Measurements from ENCODE around the gene LHX1.

LHX1 gene

DNA sequence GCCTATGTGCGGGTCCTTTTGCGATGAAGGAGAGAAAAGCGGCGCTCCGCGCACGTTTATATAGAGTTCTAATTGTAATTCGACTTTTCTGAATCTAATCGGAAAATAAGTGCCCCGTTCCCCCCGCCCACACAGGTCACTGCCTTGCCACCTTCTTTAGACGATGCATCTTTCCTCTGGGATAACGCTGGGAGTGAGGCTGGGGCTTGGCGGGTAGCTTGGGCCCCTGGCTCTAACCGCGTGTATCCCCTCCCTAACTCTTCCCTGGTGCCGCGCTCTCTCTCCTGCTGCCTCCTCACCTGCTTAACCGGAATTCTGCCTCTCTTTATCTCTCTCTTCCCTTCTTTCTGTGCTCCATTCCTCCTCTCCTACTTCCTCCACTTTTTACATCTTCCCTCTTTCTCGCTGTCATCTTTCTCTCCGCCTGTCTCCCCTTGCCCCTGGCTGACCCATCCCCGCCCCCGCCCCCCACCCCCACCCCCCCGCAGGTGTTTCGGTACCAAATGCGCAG lies 2.6 kb downstream of the LHX1 start:
- DNase-seq, result peak; percentile 24

DNA sequence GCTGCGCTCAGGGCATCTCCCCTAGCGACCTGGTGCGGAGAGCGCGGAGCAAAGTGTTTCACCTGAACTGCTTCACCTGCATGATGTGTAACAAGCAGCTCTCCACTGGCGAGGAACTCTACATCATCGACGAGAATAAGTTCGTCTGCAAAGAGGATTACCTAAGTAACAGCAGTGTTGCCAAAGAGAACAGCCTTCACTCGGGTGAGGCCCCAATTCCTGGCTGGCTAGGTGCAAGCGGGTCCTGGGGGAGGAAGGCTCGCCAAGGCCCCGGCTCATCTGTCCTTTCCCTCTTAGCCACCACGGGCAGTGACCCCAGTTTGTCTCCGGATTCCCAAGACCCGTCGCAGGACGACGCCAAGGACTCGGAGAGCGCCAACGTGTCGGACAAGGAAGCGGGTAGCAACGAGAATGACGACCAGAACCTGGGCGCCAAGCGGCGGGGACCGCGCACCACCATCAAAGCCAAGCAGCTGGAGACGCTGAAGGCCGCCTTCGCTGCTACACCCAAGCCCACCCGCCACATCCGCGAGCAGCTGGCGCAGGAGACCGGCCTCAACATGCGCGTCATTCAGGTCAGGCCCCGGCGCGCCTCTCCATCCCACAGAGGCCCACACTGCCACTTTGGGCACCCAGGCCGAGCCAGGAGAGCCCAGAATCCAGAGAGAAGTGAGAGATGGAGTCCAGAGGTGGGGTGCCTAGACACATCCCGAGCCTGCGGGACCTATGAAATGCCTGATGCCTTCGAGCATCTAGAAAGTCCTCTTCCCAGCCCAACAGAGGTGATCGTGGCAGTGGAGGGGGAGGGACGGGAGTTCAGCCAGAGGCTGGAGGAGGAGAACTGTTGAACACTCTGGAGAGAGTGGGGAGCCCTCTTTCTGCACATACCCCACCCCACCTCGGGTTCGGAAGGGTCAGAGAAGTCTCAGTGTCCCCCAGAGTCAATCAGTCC lies 3.3 kb downstream of the LHX1 start:
- DNase-seq, result no peak

DNA sequence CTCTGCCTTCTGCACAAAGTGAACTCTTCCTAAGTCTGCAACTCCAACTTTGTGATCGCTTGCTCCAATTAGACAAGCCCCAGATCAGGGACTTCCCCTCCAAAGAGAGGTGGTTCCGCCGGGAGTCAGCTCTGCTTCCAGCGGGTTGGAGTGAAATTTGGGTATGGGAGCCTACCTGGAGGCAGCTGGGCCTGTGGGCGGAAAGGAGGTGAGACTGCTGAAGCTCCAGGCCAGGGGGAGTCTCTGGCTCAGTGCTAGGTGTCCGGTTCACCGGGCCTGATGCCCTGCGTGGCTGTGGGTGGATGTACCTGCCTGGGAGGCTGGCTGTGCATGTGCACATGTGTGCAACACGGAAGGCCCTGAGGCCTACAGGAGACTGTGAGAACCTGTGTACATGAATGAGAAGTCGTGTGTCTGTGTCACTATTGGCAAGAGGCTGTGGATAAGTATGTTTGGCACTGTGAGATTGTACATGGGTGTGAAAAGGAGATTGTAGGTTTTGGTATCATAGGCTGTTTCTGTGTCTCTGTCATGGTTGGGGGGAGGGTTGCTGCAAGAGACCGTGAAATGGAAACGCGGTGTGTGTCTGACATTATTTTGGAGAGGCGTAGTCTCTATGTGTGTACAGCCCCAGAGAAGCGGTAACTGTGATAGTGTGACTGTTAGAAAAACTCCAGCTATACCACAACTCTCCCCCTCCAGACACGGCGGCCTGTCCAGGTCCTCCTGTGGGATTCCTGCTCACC lies 4.2 kb downstream of the LHX1 start:
- DNase-seq, result no peak

DNA sequence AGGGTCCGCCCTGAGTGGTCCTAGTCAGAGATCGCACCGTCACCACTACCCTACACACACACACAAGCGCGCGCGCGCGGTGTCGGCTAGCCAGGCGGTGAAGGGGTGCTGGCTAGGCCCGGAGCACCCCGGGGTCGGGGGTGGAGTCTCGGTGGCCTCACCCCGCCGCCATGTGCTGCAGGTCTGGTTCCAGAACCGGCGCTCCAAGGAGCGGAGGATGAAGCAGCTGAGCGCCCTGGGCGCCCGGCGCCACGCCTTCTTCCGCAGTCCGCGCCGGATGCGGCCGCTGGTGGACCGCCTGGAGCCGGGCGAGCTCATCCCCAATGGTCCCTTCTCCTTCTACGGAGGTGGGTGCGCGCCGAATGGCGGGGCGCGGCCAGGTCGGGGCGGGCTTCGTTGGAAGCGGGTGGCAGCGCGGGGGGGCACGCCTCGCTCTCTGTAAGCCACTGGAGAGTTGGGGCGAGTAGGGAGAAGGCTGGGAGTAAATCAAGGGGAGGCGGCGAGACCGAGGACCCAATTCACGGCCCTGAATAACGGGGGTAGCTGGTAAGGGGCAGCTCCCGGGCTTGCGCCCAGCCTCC lies 4.8 kb downstream of the LHX1 start:
- DNase-seq, result no peak

DNA sequence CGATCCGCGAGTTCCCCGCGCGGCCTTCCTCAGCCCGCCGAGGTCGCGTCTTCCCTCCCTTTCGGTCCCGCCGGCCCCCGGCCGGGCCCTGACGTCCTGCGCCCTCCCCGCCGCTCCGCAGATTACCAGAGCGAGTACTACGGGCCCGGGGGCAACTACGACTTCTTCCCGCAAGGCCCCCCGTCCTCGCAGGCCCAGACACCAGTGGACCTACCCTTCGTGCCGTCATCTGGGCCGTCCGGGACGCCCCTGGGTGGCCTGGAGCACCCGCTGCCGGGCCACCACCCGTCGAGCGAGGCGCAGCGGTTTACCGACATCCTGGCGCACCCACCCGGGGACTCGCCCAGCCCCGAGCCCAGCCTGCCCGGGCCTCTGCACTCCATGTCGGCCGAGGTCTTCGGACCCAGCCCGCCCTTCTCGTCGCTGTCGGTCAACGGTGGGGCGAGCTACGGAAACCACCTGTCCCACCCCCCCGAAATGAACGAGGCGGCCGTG lies 5.4 kb downstream of the LHX1 start:
- DNase-seq, result no peak

DNA sequence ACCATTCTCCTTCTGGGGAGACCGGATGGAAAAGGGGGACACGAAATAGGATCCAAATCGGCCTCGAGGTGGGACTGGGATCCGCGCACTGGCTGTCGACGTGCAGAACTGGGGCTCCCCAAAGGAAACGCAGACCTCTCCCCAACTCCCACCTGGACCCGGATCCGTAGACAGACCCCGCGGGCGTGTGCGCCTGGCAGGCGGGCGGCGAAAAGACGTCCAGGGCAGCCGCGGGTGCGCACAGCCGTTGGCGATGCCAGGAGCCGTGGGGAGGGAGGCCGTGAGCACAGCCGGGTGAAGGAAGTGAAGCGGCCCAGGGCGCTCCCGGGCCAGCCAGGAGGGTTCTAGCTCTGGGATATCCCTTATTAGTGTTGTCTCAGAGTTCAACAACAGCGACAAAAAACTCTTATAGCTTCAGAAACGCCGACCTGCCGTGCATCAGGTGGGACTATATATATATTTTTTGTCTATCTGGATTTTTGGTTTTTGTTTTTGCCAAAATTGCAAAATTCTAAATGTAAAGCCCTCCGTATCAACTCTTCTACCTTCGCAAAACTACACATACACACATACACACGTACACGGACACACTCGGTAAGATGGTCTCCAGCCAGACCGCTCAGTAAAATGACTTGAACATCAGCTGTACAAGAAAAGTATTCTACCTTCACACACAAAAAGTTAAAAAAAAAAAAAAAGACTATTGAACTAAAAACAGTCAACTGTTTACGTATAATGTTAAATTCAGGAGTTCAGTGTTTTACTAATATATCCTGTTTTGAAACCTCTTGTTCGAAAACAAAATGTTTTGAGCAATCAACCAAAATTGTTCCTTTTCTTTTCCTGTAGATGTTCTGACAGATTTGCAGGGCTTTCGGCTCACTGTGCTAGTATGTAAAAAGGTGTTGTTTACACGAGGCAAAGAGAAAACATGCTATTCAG lies 6.2 kb downstream of the LHX1 start:
- no peak for DNase-seq

DNA sequence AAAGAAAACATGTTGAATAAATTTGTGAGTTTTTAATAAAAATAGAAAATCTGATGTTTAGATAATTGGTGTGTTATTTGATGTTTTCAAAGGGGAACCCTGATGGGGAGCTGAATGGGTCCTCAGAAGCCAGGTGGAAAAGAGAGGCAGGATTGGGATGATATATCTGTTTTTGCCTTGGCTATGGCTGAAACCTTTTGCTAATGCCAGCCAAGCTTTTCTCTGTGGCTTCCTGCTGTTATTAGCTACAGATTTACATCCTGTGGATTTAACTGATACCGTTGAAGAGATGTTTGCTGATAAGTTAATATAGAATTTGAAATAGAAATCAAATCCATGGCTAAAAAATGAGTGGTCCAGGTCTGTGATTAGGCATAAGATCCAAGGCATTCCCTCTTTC lies 7.3 kb downstream of the LHX1 start:
- no peak for DNase-seq

DNA sequence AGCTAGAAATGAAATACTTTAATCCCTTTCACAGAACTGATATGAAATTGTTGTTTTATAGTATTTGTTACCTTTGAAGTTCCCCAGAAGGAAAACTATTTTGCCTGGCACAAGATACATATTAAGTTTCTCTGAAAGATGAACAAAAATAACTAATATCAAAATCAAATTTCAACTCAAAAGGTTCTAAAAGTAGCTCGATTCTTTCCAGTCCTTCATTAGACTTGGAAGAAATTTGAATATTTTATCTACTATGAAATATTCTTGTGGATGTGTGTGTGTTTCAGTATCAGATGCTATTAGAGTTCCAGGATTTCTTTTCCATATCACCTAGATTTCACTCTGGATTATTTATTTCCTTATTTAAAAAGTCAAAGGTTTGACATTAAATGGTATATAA lies 7.9 kb downstream of the LHX1 start:
- DNase-seq, result no peak

DNA sequence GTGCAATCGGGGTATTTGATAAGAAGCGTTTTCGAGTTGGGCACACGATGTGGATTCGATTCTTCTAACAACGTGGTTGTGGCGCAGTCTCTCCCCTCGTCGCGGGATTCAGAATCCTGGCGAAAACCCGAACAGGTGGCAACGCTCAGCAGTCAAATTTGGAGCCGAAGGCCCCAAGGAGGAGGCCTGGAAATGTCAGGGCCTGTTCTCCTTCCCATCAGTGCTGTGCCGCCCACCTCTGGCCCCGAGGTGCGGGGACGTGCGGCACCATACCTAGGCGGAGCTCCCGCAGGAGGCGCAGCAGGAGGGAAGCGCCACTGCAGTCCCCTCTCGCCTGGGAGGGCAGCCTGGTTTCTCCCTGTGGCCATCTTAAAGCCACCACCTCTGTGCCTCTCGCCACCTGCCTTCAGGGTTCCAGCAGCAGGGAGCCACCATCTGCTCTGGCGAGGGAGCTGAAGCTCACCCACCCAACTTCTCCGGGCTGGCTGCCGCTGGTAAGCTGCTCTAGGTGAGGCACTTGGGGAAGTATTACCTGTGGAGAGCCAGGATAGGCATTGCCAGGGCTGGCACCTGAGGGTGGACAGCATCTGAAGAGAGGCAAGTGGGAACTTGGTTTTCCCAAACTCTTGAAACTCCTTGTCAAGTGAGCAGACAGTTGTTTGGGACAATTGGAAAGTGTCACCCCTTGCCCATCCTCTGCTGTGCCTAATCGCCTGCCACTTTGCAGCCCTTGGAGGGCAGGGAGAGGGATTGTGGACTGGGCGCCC lies 8.9 kb downstream of the LHX1 start:
- no peak for DNase-seq

DNA sequence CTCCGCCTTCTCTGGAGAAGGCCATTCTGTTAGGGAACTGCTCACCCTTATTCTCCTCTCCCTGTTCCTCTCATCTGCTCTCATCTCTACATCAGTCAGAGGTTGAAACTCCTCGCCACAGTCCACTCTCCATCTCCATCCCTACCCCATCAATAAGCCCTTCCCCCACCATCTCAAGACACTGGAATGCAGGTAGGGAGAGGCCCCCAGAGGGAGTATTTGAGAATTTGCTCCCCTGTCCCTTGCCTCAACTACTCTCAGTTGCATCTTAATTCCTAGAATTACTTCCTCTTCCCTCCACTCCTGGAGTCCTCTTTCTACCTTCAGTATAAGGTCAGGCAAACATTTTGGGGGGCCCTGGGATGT lies 9.4 kb downstream of the LHX1 start:
- no peak for DNase-seq

DNA sequence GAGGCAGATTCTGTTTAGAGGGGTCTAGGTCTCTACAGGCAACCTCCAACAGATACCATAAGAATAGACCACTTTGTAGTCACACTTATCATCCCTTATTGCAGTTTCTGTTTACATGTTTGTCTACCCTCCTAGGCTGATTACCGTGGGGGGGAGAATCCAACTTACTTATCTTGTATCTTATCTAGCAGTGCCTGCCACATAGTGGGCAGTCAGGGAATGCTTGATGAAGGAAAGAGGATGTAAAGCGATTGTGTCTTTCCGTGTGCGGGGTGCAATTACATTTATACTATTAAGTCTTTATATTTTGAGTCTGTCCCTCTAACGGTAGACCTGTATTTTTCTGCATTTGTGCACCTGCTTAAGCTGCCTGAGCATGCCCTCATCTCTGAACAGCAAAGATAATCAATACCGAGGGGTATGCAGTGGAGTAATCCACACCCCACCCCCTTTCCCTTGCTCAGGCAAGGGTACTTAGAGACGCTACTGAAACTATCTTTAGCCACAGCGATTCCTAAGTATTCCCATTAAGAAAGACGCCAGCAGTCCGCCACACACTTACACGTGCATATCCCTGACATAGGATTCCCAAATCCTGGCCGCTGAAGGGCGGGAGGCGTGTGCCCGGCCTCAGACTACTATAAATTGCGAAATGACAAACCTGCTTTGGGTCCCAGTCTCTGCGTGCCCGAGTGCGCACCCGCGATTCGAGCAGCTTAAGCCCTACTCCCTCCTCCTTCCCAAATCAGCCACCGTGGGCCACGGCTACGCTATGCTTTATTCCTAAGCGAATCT lies 10.8 kb downstream of the LHX1 start:
- DNase-seq, result peak; percentile 88

DNA sequence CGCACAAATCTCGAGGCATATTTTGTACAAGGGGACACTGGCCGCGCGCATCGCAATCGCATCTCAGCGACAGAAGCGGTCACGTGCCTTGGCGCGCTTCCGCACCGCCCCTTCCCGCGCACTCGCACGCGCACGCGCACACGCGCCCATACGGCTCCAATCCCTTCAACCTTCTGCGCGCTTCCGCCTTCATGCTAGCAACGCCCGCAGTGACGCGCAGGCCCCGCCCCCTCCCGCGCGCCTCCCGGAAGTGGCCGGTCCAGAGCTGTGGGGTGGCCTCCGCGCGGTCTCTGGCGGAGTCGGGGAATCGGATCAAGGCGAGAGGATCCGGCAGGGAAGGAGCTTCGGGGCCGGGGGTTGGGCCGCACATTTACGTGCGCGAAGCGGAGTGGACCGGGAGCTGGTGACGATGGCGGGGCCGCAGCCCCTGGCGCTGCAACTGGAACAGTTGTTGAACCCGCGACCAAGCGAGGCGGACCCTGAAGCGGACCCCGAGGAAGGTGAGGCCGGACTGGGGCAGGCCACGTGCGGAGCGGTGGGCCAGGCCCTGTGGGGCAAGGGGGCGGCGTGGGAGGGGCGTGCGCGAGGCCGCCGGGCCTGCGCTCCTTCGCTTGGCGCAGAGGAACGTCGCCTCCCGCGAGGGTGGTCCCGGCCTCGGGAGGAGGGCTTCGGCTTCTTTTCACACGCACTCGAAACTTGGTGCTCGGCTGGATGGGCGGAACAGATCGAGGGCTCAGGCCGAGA lies 11.6 kb downstream of the LHX1 start, which contains the start of gene AATF:
Gene AATF, plus strand, starts transcription at position 238 of the 744 bp plus-strand sequence. Its CDS starts 172 bp downstream, at position 410.
- peak; percentile 89 for DNase-seq

DNA sequence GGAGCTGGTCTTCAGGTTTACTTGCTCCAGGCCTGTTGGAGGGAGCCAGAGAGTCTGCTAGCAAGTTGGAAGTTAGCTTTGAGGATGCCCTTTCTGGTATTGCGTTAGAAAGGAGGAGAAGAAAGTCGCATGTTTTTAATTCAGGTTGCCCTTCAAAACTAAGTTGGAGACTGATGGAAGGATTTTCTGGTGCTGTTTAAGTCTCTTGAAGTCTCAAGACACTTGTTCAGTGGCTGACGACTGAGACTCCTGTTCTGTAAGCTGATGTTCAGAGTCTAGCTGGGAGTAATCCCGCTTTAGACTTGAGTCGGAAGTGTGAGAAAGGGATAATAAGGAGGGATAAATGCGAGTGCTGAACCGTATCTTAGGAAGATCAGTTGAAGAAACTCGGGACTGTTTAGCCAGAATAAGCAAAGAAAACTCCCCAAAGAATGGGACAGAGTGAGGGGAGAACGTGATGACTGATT lies 12.2 kb downstream of the LHX1 start:
- DNase-seq, result peak; percentile 24

DNA sequence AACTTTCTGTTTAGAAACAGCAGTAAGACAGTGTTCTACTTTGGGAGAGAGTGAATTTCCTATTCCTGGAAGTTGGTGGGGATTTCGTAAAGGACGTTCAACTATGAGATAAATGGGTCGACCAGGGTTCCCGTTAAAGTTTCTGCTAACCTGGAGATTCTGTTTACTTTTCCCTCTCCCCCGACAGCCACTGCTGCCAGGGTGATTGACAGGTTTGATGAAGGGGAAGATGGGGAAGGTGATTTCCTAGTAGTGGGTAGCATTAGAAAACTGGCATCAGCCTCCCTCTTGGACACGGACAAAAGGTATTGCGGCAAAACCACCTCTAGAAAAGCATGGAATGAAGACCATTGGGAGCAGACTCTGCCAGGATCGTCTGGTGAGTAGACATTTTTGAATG lies 12.8 kb downstream of the LHX1 start:
- DNase-seq, result no peak

DNA sequence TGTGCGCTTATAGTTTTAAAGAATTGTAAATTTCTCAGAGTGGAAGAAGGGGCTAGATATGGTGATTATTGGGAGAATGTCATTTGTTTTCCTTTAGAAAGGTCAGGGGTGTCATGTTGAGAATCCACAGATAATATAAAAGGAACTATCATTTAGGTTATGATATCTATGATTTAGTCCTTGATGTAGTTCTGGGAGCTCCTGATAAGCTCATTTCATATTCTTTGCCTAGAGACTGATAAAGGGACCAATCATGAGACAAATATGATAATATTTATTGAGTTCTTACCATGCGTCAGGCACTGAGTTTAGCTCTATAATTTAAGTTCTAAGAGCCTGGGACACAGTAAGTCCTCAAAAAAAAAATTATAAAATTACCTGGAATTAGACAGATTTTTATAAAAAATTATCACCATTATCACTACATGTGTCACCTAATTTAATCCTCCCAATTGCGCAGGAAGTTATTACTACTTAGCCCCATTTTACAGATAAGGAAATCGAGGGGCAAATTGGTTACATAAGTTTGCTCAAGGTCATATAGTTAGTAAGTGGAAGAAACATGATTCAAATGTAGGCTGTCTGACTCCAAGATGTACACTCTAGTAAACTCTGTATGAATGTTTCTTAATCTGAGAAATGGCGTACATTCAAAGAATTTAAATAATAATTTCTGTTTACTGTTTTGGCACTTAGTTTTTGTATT lies 14.0 kb downstream of the LHX1 start:
- DNase-seq, result no peak

DNA sequence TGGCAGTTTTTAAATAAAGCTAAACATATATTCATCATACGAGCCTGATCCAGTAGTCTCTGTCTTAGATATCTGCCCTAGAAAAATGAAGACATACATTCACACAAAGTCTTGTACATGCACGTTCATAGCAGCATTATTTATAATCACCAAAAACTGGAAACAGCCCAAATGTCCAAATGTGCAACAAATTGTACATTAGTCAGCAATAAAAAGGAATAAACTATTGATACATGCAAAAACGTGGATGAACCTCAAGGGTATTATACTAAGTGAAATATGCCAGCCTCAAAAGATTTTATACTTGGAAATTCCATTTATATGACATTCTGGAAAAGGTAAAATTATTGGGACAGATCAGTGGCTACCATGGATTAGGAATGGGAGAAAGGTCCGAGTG lies 34.2 kb downstream of the LHX1 start:
- no peak for DNase-seq

DNA sequence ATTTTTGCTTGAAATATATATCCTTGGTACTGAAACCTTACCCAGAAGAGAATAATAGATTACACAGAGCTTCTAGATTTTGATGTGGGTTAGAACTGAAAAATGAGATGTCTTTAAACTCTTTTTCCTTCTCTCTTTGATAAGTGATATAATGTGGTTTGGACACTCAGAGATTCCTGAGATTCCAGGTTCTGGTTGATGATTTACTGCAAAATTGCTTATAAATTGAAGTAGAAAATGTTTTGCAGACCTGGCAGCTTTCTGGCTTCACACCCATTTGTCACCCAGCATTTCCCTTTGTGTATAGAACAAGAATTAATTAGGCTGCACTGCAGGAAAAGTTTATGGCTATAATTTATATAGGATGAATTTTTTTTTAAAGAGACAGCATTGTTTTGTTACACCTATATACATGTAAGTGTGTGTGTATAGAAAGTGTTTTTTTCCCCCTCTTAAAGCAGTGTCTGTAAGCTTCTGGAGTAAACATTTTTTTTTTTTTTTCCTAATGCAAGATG lies 35.0 kb downstream of the LHX1 start:
- no peak for DNase-seq

DNA sequence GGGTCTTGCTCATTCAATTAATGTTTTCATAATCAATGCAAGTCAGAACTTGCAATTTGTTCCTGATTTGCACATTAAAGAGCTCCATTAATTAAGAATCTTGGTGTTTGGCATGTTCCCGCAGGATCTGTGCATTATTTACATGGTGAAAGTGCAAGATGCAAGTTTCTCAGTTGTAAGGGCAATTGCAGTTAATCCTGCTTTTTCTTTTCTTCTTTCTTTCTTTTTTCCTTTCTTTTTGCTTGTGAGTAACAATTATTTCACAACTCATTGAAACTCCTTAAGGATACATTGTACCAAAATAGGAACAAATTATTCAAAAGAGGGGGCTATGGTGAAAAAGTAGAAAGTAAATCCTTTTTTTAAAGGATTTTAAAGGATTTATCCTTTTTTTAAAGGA lies 35.6 kb downstream of the LHX1 start:
- no peak for DNase-seq

Measured in NCI-H526 treated with DMSO at 0.1 percent for 48 hours (cell line).